H54 (cell line): ENCODE measurements around the gene TCF12.

Experiments
- DNase-seq: peaks from one replicate; pipeline ENCODE4 v3.0.0; 2011; ENCODE audit warnings: low spot score, mixed read lengths; ENCODE audit not compliant: insufficient read length
- FAIRE-seq: peaks from 3 replicates; lab custom pipeline; 2011; peaks lifted over from hg19 to GRCh38; lab: Jason Lieb, UNC
- POLR2A ChIP-seq: IDR thresholded peaks from 2 replicates; pipeline ENCODE4 v1.6.1; 2011; ENCODE audit warnings: low read depth, mild to moderate bottlenecking, low read length

The TCF12 gene

GRCh38 chr15:57278439-57278838 is 360.0 kb downstream of the TCF12 start:
- no peak for TF ChIP-seq POLR2A
- FAIRE-seq, result no peak
- no peak for DNase-seq

- no peak for TF ChIP-seq POLR2A
- no peak for FAIRE-seq
- no peak for DNase-seq
These were observed 362.0 kb downstream of the TCF12 start for GRCh38 chr15:57280464-57280863.

- DNase-seq (no peak), FAIRE-seq (no peak)
- TF ChIP-seq POLR2A, result no peak
These were observed 362.9 kb downstream of the TCF12 start for GRCh38 chr15:57281321-57281720.

GRCh38 chr15:57282686-57283085 is 364.2 kb downstream of the TCF12 start:
- TF ChIP-seq POLR2A, result no peak
- FAIRE-seq (no peak), DNase-seq (no peak)

DNA sequence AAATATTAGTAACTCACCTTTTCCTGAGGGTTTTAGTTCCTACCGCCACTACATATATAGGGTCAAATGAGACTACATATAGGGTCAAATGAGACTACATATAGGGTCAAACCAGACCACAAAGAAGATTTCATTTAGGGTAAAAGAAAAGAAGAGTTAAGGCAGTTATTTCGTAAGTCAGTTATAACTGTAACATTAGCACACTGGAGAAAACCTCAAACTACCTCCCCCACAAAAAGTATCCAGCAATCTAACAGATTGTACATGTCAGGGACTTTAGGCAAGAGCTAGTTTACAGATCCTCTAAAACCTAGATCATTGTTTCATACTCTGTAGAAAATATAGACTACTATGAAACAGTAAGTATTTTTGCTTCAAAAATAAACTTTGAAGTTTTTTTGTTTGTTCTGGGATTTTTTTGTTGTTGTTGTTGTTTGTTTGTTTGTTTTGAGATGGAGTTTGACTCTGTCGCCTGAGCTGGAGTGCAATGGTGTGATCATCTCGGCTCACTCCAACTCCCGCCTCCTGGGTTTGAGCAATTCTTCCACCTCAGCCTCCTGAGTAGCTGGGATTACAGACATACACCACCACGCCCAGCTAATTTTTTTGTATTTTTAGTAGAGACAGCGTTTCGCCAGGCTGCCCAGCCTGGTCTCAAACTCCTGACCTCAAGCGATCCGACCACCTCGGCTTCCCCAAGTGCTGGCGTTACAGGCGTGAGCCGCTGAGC is 365.5 kb downstream of the TCF12 start:
- DNase-seq, result no peak
- no peak for FAIRE-seq
- TF ChIP-seq POLR2A, result no peak

- no peak for DNase-seq
These were observed 366.1 kb downstream of the TCF12 start for GRCh38 chr15:57284535-57284934.

GRCh38 chr15:57285386-57285785 is 366.9 kb downstream of the TCF12 start:
- TF ChIP-seq POLR2A, result no peak
- DNase-seq, result no peak
- FAIRE-seq, result no peak

More at GRCh38 chr15:57284535-57284934, 366.1 kb downstream of the TCF12 start:
- no peak for FAIRE-seq
- TF ChIP-seq POLR2A, result no peak

DNA sequence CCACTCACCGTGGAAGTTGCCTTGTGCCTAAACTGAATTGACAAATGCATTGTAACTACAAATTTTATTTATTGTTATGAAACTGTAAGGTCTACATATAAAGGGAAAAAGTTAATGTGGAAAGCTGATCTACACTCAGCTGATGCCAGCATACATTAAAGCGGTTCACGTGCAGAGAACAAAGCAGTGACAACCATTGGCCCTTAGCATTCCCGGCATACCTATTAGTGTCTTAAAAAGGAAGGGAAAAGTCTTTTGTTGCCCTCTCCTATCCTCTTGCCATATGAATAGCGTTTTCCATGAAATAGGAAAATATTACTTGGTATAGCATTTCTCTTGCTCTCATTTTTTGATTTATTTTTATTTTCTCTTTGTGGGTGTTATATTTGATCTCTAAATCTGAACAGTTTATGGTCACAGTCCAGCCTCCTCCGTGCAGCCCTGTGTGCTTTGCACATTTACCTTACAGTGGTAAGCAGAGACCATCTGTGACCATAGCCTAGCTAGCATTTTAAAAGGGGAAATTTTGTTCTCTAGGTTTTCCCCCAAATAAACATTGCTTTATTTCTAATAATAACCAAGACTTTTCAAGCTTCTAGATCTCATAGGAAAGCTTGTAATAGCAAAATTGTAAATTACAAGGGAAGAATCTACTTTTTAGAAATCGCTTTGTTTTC is 368.1 kb downstream of the TCF12 start:
- no peak for TF ChIP-seq POLR2A
- no peak for DNase-seq
- FAIRE-seq, result no peak

DNA sequence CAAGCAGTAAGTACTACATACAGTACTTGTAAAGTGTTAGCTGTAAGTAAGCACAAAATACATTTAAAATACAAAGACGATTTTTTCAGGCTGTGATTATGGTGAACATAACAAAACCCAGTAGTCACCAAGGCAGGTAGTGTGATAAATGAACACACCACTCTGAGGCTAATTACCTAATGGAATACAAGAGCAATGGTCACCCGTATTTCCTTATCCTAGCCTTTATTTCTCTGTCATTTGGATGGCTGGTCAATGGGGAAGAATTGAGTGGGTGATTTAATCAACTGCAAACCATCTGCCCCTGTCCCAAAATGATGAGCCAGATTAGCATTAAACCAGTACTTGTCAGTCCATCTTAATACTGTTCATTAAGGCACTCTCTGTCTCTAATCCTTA is 368.7 kb downstream of the TCF12 start:
- DNase-seq, result no peak
- FAIRE-seq, result no peak
- no peak for TF ChIP-seq POLR2A

DNA sequence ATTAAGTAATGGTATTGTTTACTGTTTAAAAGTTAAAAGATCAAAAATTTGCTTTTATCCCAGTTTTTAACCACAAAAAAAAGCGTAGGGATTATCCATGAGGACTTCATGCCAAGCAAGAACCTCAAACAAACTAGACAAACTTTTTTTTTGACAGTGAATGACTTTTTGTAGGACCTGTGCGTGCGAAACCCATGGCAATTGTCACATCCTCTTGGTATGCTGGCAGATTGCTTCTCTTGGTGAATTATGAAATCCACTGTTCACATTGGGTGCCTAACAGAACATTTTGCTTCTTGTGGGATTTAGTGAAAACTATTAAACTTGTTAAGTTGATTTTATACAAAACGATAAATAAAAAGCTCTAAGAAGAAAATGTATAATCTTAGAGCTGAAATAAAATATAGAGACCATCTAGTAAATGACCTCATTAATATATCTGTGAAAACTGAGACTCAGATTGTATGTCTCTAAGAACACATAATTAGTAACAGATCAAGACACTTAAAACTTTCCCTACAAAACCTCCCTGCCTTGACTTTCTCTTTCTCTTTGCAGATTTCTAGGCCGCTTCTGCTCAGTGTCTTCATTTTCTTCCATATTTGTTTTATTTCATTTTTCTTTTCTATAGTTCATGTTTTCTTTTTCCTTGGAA is 370.6 kb downstream of the TCF12 start:
- FAIRE-seq (no peak), DNase-seq (no peak)
- TF ChIP-seq POLR2A, result no peak

- no peak for FAIRE-seq
These were observed 371.7 kb downstream of the TCF12 start for GRCh38 chr15:57290187-57290586.

GRCh38 chr15:57290826-57291225 is 372.4 kb downstream of the TCF12 start:
- FAIRE-seq (no peak), DNase-seq (no peak)
- TF ChIP-seq POLR2A, result no peak

More at GRCh38 chr15:57290187-57290586, 371.7 kb downstream of the TCF12 start:
- no peak for DNase-seq
- no peak for TF ChIP-seq POLR2A

- DNase-seq, result no peak
- TF ChIP-seq POLR2A, result no peak
- no peak for FAIRE-seq
These were observed 378.2 kb downstream of the TCF12 start for GRCh38 chr15:57296473-57297162.

DNA sequence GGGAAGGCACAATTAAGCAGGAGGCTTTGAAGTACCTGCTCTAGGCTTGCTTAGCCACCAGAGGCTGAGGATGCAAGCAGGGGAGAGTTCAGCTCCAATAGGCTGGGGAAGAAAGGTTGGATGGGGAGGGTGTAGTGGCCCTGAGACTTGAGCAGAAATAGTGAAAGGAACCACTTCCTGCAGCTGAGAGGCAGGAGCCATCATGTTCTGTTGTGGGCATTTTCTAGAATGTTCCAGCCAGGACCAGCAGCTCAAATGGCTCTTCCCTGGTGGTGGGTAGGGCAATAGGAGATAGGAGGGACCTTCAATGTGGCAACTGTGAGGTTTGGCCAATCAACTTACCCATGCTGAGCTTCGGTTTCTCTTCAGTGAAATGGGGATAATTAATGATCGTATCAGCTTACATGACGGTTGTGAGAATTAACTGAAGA is 378.7 kb downstream of the TCF12 start:
- FAIRE-seq, result no peak
- no peak for TF ChIP-seq POLR2A
- DNase-seq, result no peak
